Lower lobe of right lung (tissue), 2 donors: ENCODE results near the gene JMY. TPM values are rescaled to one million over a fixed set of nuclear protein-coding genes. Genes with fewer than 3 reads are reported as not detected.
A peak's percentile ranks its signal among the peaks of the same experiment; 100 is the strongest.

Source experiments
- ATAC-seq, 2 donors: fragments of 200-7000 bp; cut with Tn5 transposase; one replicate each; pipeline ENCODE4 v1.9.1; 2020 to 2022; ENCODE audit warnings: mild to moderate bottlenecking in 2 of 2, moderate library complexity in 2 of 2
- DNase-seq: peaks from one replicate; pipeline ENCODE4 v3.0.0-alpha.2; 2020
- H3K27ac ChIP-seq: fragments of 200-600 bp; one replicate; pipeline ENCODE4 v1.8.0; 2022
- H3K27me3 ChIP-seq: fragments of 200-600 bp; one replicate; pipeline ENCODE4 v1.8.0; 2022; ENCODE audit warnings: low read depth
- H3K36me3 ChIP-seq: fragments of 200-600 bp; one replicate; pipeline ENCODE4 v1.8.0; 2022; ENCODE audit warnings: mild to moderate bottlenecking
- H3K4me1 ChIP-seq: fragments of 200-600 bp; one replicate; pipeline ENCODE4 v1.8.0; 2022
- H3K4me3 ChIP-seq: fragments of 200-600 bp; one replicate; pipeline ENCODE4 v1.8.0; 2022; ENCODE audit warnings: mild to moderate bottlenecking
- H3K9me3 ChIP-seq: fragments of 200-600 bp; one replicate; pipeline ENCODE4 v1.8.0; 2022
- CTCF ChIP-seq: fragments of 200-600 bp; IDR thresholded peaks from one replicate; pipeline ENCODE4 v1.8.0; 2022; ENCODE audit warnings: antibody characterized with exemption, mild to moderate bottlenecking
- intact Hi-C: fragments of 100-400 bp; cut with DNase I; formaldehyde crosslinking; loops from one replicate; pipeline ENCODE4 v1.11.0; 2022
- total RNA-seq: library from RNA; stranded (reverse); fragmentation: NEBNext Ultra II Directional; extraction: Animal tissue kit (Norgen Biotek cat#: 25700); gene quantifications from one replicate; pipeline ENCODE4 v1.2.1, GENCODE V29; 2021
- donor health status: DM: no; HTN: yes; CAD: no; lungs with severe emphysema.

The JMY gene
- total RNA-seq, 1 donor from 2014 or later: 10.6 TPM

GRCh38 chr5:79227484-79228025 lies 8.4 kb upstream of the JMY start:
- no peak for ATAC-seq
- no peak for TF ChIP-seq CTCF
- intact Hi-C loops: no loop called here

GRCh38 chr5:79229357-79230174 lies 6.4 kb upstream of the JMY start:
- Histone ChIP-seq H3K4me1 (no peaks in the 10 kb centered on the region), H3K27me3 (no peaks in the 10 kb centered on the region), H3K27ac (no peak overlapping the region), H3K36me3 (no peaks in the 10 kb centered on the region), H3K4me3 (no peak overlapping the region), H3K9me3 (no peaks in the 10 kb centered on the region)
- no peak for TF ChIP-seq CTCF
- DNase-seq: no peak
- intact Hi-C loops: no loop called here
- ATAC-seq: no peak

More at GRCh38 chr5:79227484-79228025, 8.4 kb upstream of the JMY start:
- DNase-seq: no peak
- H3K27me3 ChIP-seq: no peaks in the 10 kb centered on the region
- no peaks in the 10 kb centered on the region for H3K4me1 ChIP-seq
- H3K36me3 ChIP-seq: no peaks in the 10 kb centered on the region
- no peaks in the 10 kb centered on the region for H3K9me3 ChIP-seq
- H3K4me3 ChIP-seq: no peak overlapping the region
- no peak overlapping the region for H3K27ac ChIP-seq

GRCh38 chr5:79235261-79235633 lies 684 bp upstream of the JMY start:
- peak overlapping the region; percentile 89 for H3K27ac ChIP-seq
- no peaks in the 10 kb centered on the region for H3K36me3 ChIP-seq
- H3K4me3 ChIP-seq: peak overlapping the region; percentile 98
- H3K4me1 ChIP-seq: peaks cover 33% of the 10 kb centered on the region
- no peak for TF ChIP-seq CTCF
- H3K9me3 ChIP-seq: no peaks in the 10 kb centered on the region
- intact Hi-C loops: no loop called here
- DNase-seq: no peak
- peak in 1 of 2 donors; percentile 32 for ATAC-seq
- no peaks in the 10 kb centered on the region for H3K27me3 ChIP-seq

GRCh38 chr5:79236362-79236969 lies 535 bp downstream of the JMY start:
- peaks cover 44% of the 10 kb centered on the region for H3K4me1 ChIP-seq
- intact Hi-C loops: no loop called here
- H3K27ac ChIP-seq: peak overlapping the region; percentile 89

More at GRCh38 chr5:79236362-79236969, 535 bp downstream of the JMY start:
- no peak for TF ChIP-seq CTCF
- peak overlapping the region; percentile 98 for H3K4me3 ChIP-seq
- peak; percentile 54 to 64 for ATAC-seq
- no peaks in the 10 kb centered on the region for H3K36me3 ChIP-seq
- H3K27me3 ChIP-seq: no peaks in the 10 kb centered on the region
- H3K9me3 ChIP-seq: no peaks in the 10 kb centered on the region
- no peak for DNase-seq
